Natural killer cell (primary cell): ENCODE measurements around the gene SPECC1L. TPM values are rescaled to one million over a fixed set of nuclear protein-coding genes. Genes with fewer than 3 reads are reported as not detected.

Experiments used
- ATAC-seq, 3 donors: fragments of 150-1000 bp in 2 of 3; fragments of 200-7000 bp in 1 of 3; cut with Tn5 transposase; 1 replicate in 1 of 3; 2 replicates in 2 of 3; pipeline ENCODE4 v1.10.0; 2021; ENCODE audit warnings: mild to moderate bottlenecking in 2 of 3, moderate library complexity in 2 of 3
- DNase-seq, 2 donors: peaks; one replicate each; pipeline versions ENCODE4 v3.0.0 to v3.0.0-alpha.2; 2013 to 2021; ENCODE audit warnings: mixed read lengths in 1 of 2
- H3K27ac ChIP-seq: one replicate; pipeline ENCODE4 v1.5.1; 2013; ENCODE audit warnings: mild to moderate bottlenecking, low read length
- H3K27me3 ChIP-seq: one replicate; pipeline ENCODE4 v1.6.1; 2013; ENCODE audit warnings: low read length; ENCODE audit not compliant: control insufficient read depth, insufficient read depth
- H3K36me3 ChIP-seq: one replicate; pipeline ENCODE4 v1.6.1; 2013; ENCODE audit warnings: low read length; ENCODE audit not compliant: control insufficient read depth, insufficient read depth
- H3K4me1 ChIP-seq: one replicate; pipeline ENCODE4 v1.6.1; 2013; ENCODE audit warnings: low read length; ENCODE audit not compliant: control insufficient read depth, insufficient read depth
- H3K4me3 ChIP-seq: one replicate; pipeline ENCODE4 v1.5.1; 2013; ENCODE audit warnings: low read length
- H3K9me3 ChIP-seq: one replicate; pipeline ENCODE4 v1.6.1; 2013; ENCODE audit warnings: low read length; ENCODE audit not compliant: control insufficient read depth, insufficient read depth
- H3K27ac Mint-ChIP-seq, 2 donors: one replicate each; pipeline ENCODE4 v1.8.0; 2022; ENCODE audit warnings: mild to moderate bottlenecking in 2 of 2, mixed read lengths in 2 of 2, moderate library complexity in 1 of 2
- H3K27me3 Mint-ChIP-seq, 2 donors: one replicate each; pipeline ENCODE4 v1.8.0; 2022; ENCODE audit warnings: low read depth in 2 of 2, mixed read lengths in 2 of 2
- H3K36me3 Mint-ChIP-seq: one replicate; pipeline ENCODE4 v1.8.0; 2022; ENCODE audit warnings: mixed read lengths
- H3K4me1 Mint-ChIP-seq, 2 donors: one replicate each; pipeline ENCODE4 v1.8.0; 2022; ENCODE audit warnings: mixed read lengths in 2 of 2
- H3K4me3 Mint-ChIP-seq: one replicate; pipeline ENCODE4 v1.8.0; 2022; ENCODE audit warnings: mild to moderate bottlenecking, moderate library complexity, mixed read lengths
- H3K9me3 Mint-ChIP-seq, 2 donors: one replicate each; pipeline ENCODE4 v1.8.0; 2022; ENCODE audit warnings: mixed read lengths in 2 of 2
- CTCF ChIP-seq: fragments of 200-600 bp; IDR thresholded peaks from one replicate; pipeline ENCODE4 v1.8.0; 2022; ENCODE audit warnings: antibody characterized with exemption
- WGBS: methylation state at CpG from one replicate; pipeline ENCODE4 v1.1.7; 2013; ENCODE audit warnings: missing lambda C conversion rate; ENCODE audit not compliant: insufficient coverage; 5-methylcytosine and 5-hydroxymethylcytosine counted together
- intact Hi-C: fragments of 100-400 bp; cut with micrococcal nuclease; formaldehyde crosslinking; loops from one replicate; pipeline ENCODE4 v1.14.2; 2022
- total RNA-seq, 4 donors: library from RNA; stranded (reverse); fragments of 120-200 nt in 1 of 4; gene quantifications; one replicate each; pipeline versions ENCODE4 v1.2.3 to v1.2.4, GENCODE V29; 2013 to 2022

Gene SPECC1L
- total RNA-seq, 3 donors from 2014 or later (not counting 1 experiment from before 2014, with no cell fraction given), result 46.1 to 52.9 (median 48.5) TPM

- H3K4me3 ChIP-seq, result no peak overlapping the region
- H3K36me3 ChIP-seq, result no peaks in the 10 kb centered on the region
- intact Hi-C loops, result no loop called here
- no peak overlapping the region for H3K27ac ChIP-seq
- Mint-ChIP-seq H3K27ac (no peak overlapping the region), H3K27me3 (no peaks in the 10 kb centered on the region), H3K9me3 (no peaks in the 10 kb centered on the region), H3K4me3 (no peak overlapping the region), H3K36me3 (no peaks in the 10 kb centered on the region), H3K4me1 (peaks cover 0 to 5% of the 10 kb centered on the region in 2 donors)
- no peaks in the 10 kb centered on the region for H3K4me1 ChIP-seq
- no peak for TF ChIP-seq CTCF
- no peak for ATAC-seq
- H3K9me3 ChIP-seq, result no peaks in the 10 kb centered on the region
- H3K27me3 ChIP-seq, result no peaks in the 10 kb centered on the region
- WGBS, result 91% methylated on average over 15 of the region's 15 CpGs
- no peak for DNase-seq
Observed at GRCh38 chr22:24232725-24233124, 37.9 kb upstream of the SPECC1L start.

- intact Hi-C loops, result no loop called here
- H3K27ac Mint-ChIP-seq, result no peak overlapping the region
- no peaks in the 10 kb centered on the region for H3K36me3 Mint-ChIP-seq
- TF ChIP-seq CTCF, result no peak
- peaks cover 0 to 5% of the 10 kb centered on the region in 2 donors for H3K4me1 Mint-ChIP-seq
- H3K27me3 Mint-ChIP-seq, result no peaks in the 10 kb centered on the region
- H3K36me3 ChIP-seq, result no peaks in the 10 kb centered on the region
- no peak overlapping the region for H3K27ac ChIP-seq
- H3K4me3 ChIP-seq, result no peak overlapping the region
- H3K9me3 Mint-ChIP-seq, result no peaks in the 10 kb centered on the region
- H3K4me3 Mint-ChIP-seq, result no peak overlapping the region
- no peaks in the 10 kb centered on the region for H3K9me3 ChIP-seq
- H3K4me1 ChIP-seq, result no peaks in the 10 kb centered on the region
- 93% methylated on average over 13 of the region's 13 CpGs for WGBS
- H3K27me3 ChIP-seq, result no peaks in the 10 kb centered on the region
- ATAC-seq, result no peak
- no peak for DNase-seq
Observed at GRCh38 chr22:24233235-24233634, 37.4 kb upstream of the SPECC1L start.

- intact Hi-C loops, result no loop called here
- Histone ChIP-seq H3K9me3 (no peaks in the 10 kb centered on the region), H3K27ac (no peak overlapping the region), H3K4me3 (no peak overlapping the region), H3K4me1 (no peaks in the 10 kb centered on the region), H3K36me3 (no peaks in the 10 kb centered on the region), H3K27me3 (no peaks in the 10 kb centered on the region)
- H3K27me3 Mint-ChIP-seq, result no peaks in the 10 kb centered on the region
- DNase-seq (no peak), ATAC-seq (no peak)
- H3K4me3 Mint-ChIP-seq, result no peak overlapping the region
- WGBS, result 90% methylated on average over 14 of the region's 14 CpGs
- no peak overlapping the region for H3K27ac Mint-ChIP-seq
- no peaks in the 10 kb centered on the region for H3K36me3 Mint-ChIP-seq
- H3K9me3 Mint-ChIP-seq, result no peaks in the 10 kb centered on the region
- TF ChIP-seq CTCF, result no peak
- H3K4me1 Mint-ChIP-seq, result peaks cover 0 to 5% of the 10 kb centered on the region in 2 donors
Observed at GRCh38 chr22:24233816-24234215, 36.8 kb upstream of the SPECC1L start.

- no peak overlapping the region for H3K4me3 Mint-ChIP-seq
- peaks cover 0 to 5% of the 10 kb centered on the region in 2 donors for H3K4me1 Mint-ChIP-seq
- Histone ChIP-seq H3K36me3 (no peaks in the 10 kb centered on the region), H3K4me1 (no peaks in the 10 kb centered on the region), H3K9me3 (no peaks in the 10 kb centered on the region), H3K4me3 (no peak overlapping the region), H3K27me3 (no peaks in the 10 kb centered on the region), H3K27ac (no peak overlapping the region)
- no peaks in the 10 kb centered on the region for H3K27me3 Mint-ChIP-seq
- intact Hi-C loops, result no loop called here
- no peak overlapping the region for H3K27ac Mint-ChIP-seq
- no peaks in the 10 kb centered on the region for H3K9me3 Mint-ChIP-seq
- DNase-seq (no peak), ATAC-seq (no peak)
- H3K36me3 Mint-ChIP-seq, result no peaks in the 10 kb centered on the region
- no peak for TF ChIP-seq CTCF
- WGBS, result 91% methylated on average over 4 of the region's 4 CpGs
Observed at GRCh38 chr22:24235315-24235714, 35.3 kb upstream of the SPECC1L start.
